HG03378 (cell line): ENCODE results near the gene NOC3L.
"Not testable (repeated sequence)": the region's sequence is repeated elsewhere in the genome, so short reads cannot be mapped to it uniquely, and the experiment has no call there.

Source experiments
- ATAC-seq: cut with Tn5 transposase; IDR thresholded peaks from one replicate; pipeline ENCODE4 v1.9.1; 2021; ENCODE audit warnings: mild to moderate bottlenecking, moderate library complexity; ENCODE audit not compliant: unreplicated experiment

NOC3L gene

GRCh38 chr10:94361171-94361794, 1.5 kb downstream of the NOC3L start:
- ATAC-seq = no peak

DNA sequence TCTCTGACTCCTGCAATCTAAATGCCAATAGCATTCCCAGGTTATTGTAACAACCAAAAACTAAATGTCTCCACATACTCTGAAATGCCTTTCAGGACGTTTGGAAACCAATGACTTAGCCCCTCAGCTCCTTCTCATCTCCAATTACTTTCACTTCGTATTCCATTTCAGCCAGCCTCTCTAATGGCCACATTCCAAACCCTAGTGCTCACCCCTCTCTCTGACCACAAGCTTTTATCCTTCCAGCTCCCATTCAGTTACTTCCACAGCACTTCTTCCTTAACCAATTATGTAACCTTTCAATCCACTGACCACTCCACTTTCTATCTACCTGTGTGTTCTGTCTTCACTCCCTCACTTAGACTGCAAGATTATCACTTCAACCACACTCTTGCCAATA, 4.3 kb downstream of the NOC3L start:
- no peak for ATAC-seq

DNA sequence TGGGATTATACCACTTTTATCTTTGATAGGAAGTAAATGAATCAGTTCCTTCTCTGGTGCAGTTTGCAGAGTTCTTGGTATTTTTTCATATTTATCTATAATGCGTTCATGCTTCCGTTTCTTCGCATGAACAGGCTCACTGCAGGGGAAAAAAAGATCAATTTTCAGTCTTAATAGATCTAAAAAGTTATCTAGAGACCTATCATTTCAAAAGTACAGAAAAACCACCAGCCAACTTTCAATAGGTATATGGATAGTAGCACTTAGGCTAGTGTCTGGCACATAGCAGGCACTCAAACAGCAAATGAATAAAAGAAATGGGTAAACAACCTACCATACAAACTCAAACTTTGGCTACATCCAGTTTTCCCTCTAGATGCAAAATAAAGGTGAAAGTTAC, 5.5 kb downstream of the NOC3L start:
- ATAC-seq = no peak

GRCh38 chr10:94355841-94356240, 6.9 kb downstream of the NOC3L start:
- ATAC-seq = no peak

DNA sequence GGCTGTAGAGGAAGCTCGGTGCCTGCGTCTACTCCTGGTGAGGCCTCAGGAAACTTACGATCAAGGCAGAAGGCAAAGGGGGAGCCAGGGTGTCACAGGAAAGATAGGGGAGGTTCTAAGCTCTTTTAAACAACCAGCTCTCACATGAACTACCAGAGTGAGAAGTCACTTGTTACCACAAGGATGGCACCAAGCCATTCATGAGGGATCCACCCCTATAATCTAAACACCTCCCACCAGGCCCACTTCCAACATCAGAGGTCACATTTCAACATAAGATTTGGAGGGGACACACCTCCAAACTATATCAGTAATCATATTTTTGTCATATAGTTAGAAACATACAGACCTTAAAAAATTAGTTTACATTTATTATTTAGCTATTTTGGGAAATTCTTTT, 9.4 kb downstream of the NOC3L start:
- no peak for ATAC-seq

GRCh38 chr10:94351089-94351488, 11.7 kb downstream of the NOC3L start:
- ATAC-seq = no peak

- not testable (repeated sequence) for ATAC-seq
These were observed 12.2 kb downstream of the NOC3L start for GRCh38 chr10:94350500-94350899.

- no peak for ATAC-seq
These were observed 13.4 kb downstream of the NOC3L start for GRCh38 chr10:94349327-94349726.

DNA sequence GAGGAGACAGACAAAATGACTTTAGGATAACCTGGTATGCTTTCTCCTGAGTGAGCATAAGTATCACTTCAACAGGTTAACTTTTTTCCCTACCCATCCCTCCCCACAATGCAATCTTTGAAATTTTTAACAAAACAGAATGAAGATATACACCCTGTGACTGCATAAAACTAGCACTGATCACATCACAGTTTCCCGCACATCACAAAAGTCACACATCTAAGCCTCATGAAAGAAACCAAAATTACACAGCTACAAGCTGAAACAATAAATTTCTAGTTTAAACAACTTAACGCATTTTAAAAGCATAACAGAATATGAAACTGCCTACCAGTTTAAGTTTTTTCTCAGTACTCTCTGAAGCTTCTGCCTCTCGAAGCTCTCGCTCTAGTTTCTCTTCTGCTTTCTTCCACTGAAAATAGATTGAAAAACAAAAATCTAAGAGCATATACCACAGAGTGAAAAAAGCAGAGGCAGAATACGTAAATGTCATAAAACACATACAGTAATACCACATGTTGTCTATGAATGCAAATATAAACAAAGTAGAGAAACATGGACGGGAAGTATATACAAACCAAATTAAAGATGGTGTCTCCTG, 18.1 kb downstream of the NOC3L start:
- ATAC-seq = peak; percentile 99

- no peak for ATAC-seq
These were observed 19.6 kb downstream of the NOC3L start for GRCh38 chr10:94343151-94343550.

GRCh38 chr10:94334857-94335256, 27.9 kb downstream of the NOC3L start:
- ATAC-seq = no peak

DNA sequence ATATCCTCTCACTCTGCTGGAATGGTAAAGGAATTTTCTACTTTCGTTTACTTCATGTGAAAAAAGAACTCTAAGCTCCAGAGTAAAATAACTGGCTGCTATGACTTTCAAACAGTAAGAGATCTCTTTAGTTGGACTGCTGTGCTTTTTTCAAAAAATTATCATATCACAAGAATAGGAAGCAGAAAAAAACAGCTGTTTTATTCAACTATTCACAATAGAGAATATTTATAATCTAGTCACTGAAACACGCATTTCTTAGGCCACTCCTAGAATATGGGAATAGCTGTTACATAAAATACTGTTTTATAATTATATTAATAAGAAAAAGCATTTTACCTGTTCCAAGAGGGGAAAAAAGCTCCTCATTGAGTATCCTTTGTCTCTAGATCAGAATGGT, 29.7 kb downstream of the NOC3L start:
- ATAC-seq = no peak

DNA sequence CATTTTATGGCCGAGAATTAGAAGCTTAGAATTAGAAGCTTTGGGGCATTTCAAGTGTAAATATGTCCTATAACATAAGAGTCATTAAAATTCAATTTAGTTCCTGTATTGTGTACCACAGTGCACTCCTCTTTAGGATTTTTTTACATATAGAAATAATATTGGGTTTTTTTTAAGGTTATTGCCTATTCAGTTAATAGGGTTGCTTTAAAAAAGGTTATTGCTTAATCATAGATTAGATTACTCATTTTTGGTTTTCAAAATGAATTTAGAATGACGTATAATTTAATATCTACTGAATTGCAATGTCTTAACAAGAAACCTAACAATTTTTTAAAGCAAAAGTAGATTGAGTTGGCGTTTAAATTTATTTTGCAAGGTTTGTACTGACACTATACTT, 34.1 kb downstream of the NOC3L start:
- ATAC-seq = no peak

GRCh38 chr10:94327649-94328048, 35.1 kb downstream of the NOC3L start:
- ATAC-seq = no peak

- no peak for ATAC-seq
These were observed 38.0 kb downstream of the NOC3L start for GRCh38 chr10:94324609-94325233.

GRCh38 chr10:94320285-94320914, 42.3 kb downstream of the NOC3L start:
- no peak for ATAC-seq

- no peak for ATAC-seq
These were observed 46.2 kb downstream of the NOC3L start for GRCh38 chr10:94316560-94316959.

- no peak for ATAC-seq
These were observed 46.7 kb downstream of the NOC3L start for GRCh38 chr10:94315975-94316464.

GRCh38 chr10:94315024-94315451, 47.7 kb downstream of the NOC3L start:
- ATAC-seq = no peak

- ATAC-seq = no peak
These were observed 52.4 kb downstream of the NOC3L start for GRCh38 chr10:94310369-94310768.

DNA sequence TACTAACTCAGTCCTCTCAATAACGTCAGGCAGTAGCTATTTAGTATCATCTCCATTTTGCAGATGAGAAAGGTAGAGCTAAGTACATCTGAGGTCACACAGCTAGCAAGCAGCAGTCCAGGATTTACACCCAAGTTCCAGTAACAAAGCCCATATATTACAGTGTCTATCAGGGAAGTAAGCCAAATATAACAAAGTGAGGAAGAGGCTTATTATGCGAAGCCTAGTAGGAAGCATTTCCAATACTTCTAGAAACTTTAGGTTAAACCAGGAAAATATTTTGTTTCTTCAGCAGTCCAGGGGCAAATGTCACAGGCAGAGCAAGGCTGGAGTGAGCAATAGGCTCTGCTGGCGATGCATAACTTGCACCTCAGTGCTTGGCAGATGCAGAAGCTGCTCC, 53.9 kb downstream of the NOC3L start:
- no peak for ATAC-seq
